ENCODE measurements around the gene CD164L2. TPM values are rescaled to one million over a fixed set of nuclear protein-coding genes. Genes with fewer than 3 reads are reported as not detected.
"Not testable (repeated sequence)": the region's sequence is repeated elsewhere in the genome, so short reads cannot be mapped to it uniquely, and the experiment has no call there.

CD164L2 gene
- total RNA-seq, 1 donor from 2014 or later: not detected

GRCh38 chr1:27391511-27392095, 8.5 kb upstream of the CD164L2 start:
- DNase-seq (ENCODE audit: low spot score in 2 of 2): peak; percentile 52 to 78

GRCh38 chr1:27388337-27389005, 5.3 kb upstream of the CD164L2 start:
- DNase-seq (ENCODE audit: low spot score in 2 of 2) (peak in 1 of 2 donors; percentile 48), FAIRE-seq (no peak)

More at GRCh38 chr1:27391511-27392095, 8.5 kb upstream of the CD164L2 start:
- FAIRE-seq: no peak

- not testable (repeated sequence) for FAIRE-seq; DNase-seq (ENCODE audit: low spot score in 2 of 2)
These were observed 1.7 kb upstream of the CD164L2 start for GRCh38 chr1:27384797-27385196.

GRCh38 chr1:27383661-27384060, 528 bp upstream of the CD164L2 start:
- DNase-seq (ENCODE audit: low spot score in 2 of 2): no peak
- FAIRE-seq: no peak

- FAIRE-seq (no peak), DNase-seq (ENCODE audit: low spot score in 2 of 2) (no peak)
These were observed 967 bp downstream of the CD164L2 start for GRCh38 chr1:27381969-27382762.

GRCh38 chr1:27380766-27381733, 2.1 kb downstream of the CD164L2 start:
- FAIRE-seq (no peak), DNase-seq (ENCODE audit: low spot score in 2 of 2) (no peak)

- DNase-seq (ENCODE audit: low spot score in 2 of 2) (no peak), FAIRE-seq (no peak)
These were observed 2.9 kb downstream of the CD164L2 start for GRCh38 chr1:27380224-27380623.

GRCh38 chr1:27379564-27380122, 3.5 kb downstream of the CD164L2 start:
- FAIRE-seq (no peak), DNase-seq (ENCODE audit: low spot score in 2 of 2) (no peak)

GRCh38 chr1:27377760-27378495, 5.2 kb downstream of the CD164L2 start:
- no peak for FAIRE-seq
- no peak for DNase-seq (ENCODE audit: low spot score in 2 of 2)

GRCh38 chr1:27374362-27375086, 8.6 kb downstream of the CD164L2 start, which contains the start of gene FCN3:
FCN3 (minus strand) TSS chr1:27374824; CDS start chr1:27374818, 6 bp downstream.
- no peak for DNase-seq (ENCODE audit: low spot score in 2 of 2)
- FAIRE-seq: no peak

GRCh38 chr1:27372808-27373690, 10.1 kb downstream of the CD164L2 start:
- FAIRE-seq: no peak
- DNase-seq (ENCODE audit: low spot score in 2 of 2): no peak

GRCh38 chr1:27372022-27372807, 10.9 kb downstream of the CD164L2 start:
- FAIRE-seq (no peak), DNase-seq (ENCODE audit: low spot score in 2 of 2) (no peak)

- no peak for DNase-seq (ENCODE audit: low spot score in 2 of 2)
- no peak for FAIRE-seq
These were observed 14.1 kb downstream of the CD164L2 start for GRCh38 chr1:27368869-27369582.

- FAIRE-seq (no peak), DNase-seq (ENCODE audit: low spot score in 2 of 2) (no peak)
These were observed 15.9 kb downstream of the CD164L2 start for GRCh38 chr1:27367160-27367650.

GRCh38 chr1:27366411-27367159, 16.5 kb downstream of the CD164L2 start, which contains the start of gene MAP3K6:
MAP3K6 (minus strand) TSS chr1:27366961; CDS start chr1:27366597, 364 bp downstream.
- DNase-seq (ENCODE audit: low spot score in 2 of 2): peak; percentile 73 to 84
- FAIRE-seq: no peak
